Ramos (cell line): ENCODE data around the gene SLC16A10.
"Not testable (repeated sequence)": the region's sequence is repeated elsewhere in the genome, so short reads cannot be mapped to it uniquely, and the experiment has no call there.

ENCODE experiments used
- in situ Hi-C: fragments of 300-500 bp; cut with MboI; formaldehyde crosslinking; loops from one replicate; pipeline ENCODE4 v1.14.3; 2022; ENCODE audit warnings: low sequenced_read_pairs; ENCODE audit not compliant: unreplicated experiment

SLC16A10 gene

GRCh38 chr6:111122458-111123286, 35.4 kb downstream of the SLC16A10 start:
- in situ Hi-C loops: no loop called here

GRCh38 chr6:111124406-111124805, 37.1 kb downstream of the SLC16A10 start:
- in situ Hi-C loops: no loop called here

GRCh38 chr6:111129013-111129412, 41.7 kb downstream of the SLC16A10 start:
- in situ Hi-C loops: no loop called here

- in situ Hi-C loops: not testable (repeated sequence)
These were observed 43.7 kb downstream of the SLC16A10 start for GRCh38 chr6:111131018-111131417.

- in situ Hi-C loops: not testable (repeated sequence)
These were observed 45.4 kb downstream of the SLC16A10 start for GRCh38 chr6:111132669-111133068.

- in situ Hi-C loops: not testable (repeated sequence)
These were observed 47.0 kb downstream of the SLC16A10 start for GRCh38 chr6:111134236-111134869.

- in situ Hi-C loops: not testable (repeated sequence)
These were observed 50.3 kb downstream of the SLC16A10 start for GRCh38 chr6:111137489-111138093.

- in situ Hi-C loops: no loop called here
These were observed 60.1 kb downstream of the SLC16A10 start for GRCh38 chr6:111147440-111147839.

- in situ Hi-C loops: no loop called here
These were observed 60.8 kb downstream of the SLC16A10 start for GRCh38 chr6:111148110-111148509.

- in situ Hi-C loops: no loop called here
These were observed 63.3 kb downstream of the SLC16A10 start for GRCh38 chr6:111150577-111150976.

GRCh38 chr6:111154981-111155380, 67.7 kb downstream of the SLC16A10 start:
- in situ Hi-C loops: no loop called here

GRCh38 chr6:111157412-111157811, 70.1 kb downstream of the SLC16A10 start:
- in situ Hi-C loops: no loop called here

- in situ Hi-C loops: no loop called here
These were observed 72.3 kb downstream of the SLC16A10 start for GRCh38 chr6:111159633-111160032.

- in situ Hi-C loops: no loop called here
These were observed 74.3 kb downstream of the SLC16A10 start for GRCh38 chr6:111161650-111162049.

GRCh38 chr6:111162504-111162903, 75.2 kb downstream of the SLC16A10 start:
- in situ Hi-C loops: no loop called here

GRCh38 chr6:111171577-111172400, 84.5 kb downstream of the SLC16A10 start:
- in situ Hi-C loops: no loop called here

GRCh38 chr6:111172563-111172962, 85.3 kb downstream of the SLC16A10 start:
- in situ Hi-C loops: no loop called here

GRCh38 chr6:111173341-111173740, 86.0 kb downstream of the SLC16A10 start:
- in situ Hi-C loops: no loop called here

- in situ Hi-C loops: no loop called here
These were observed 86.6 kb downstream of the SLC16A10 start for GRCh38 chr6:111173946-111174345.

GRCh38 chr6:111175109-111175508, 87.8 kb downstream of the SLC16A10 start:
- in situ Hi-C loops: no loop called here
